HG02759 (cell line): ENCODE measurements around the gene BCKDK.

ENCODE experiments used
- ATAC-seq: cut with Tn5 transposase; IDR thresholded peaks from one replicate; pipeline ENCODE4 v1.9.1; 2021; ENCODE audit warnings: mild to moderate bottlenecking, moderate library complexity; ENCODE audit not compliant: unreplicated experiment

The BCKDK gene

DNA sequence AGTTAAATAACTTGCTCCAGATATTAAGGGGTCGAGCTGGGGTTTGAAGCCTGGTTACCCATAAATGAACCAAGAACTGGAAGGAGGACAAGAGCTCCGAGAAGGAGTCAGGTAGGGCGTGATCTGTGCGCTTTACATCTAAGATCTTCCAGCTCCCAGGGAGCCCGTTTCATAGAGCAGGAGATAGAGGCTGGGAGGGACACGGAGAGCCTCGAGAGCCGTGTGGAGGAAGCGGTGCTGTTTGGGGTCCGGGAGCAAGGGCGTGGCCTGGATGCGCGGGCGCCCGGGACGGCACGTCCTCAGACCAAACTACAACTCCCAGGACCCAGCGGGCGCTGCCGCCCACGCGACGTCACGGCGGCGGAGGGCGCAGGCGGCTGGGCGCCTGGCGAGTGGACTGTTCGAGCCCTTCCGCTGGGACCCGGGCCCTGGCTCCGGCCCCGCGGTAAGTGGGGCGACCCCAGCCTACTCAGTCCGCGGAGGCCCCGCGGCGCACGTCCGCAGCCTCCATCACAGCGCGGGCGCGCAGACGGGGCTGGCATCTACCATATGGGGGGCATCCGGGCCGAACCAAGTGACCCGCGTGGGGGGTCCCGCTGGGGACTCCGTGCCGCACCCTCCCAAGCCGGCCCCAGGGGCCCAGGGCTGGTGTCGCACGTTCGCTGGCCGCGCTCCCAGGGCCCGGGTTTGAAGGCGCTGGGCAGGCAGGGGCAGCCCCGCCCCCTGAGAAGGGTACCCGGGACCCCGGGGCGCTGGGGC lies at the start of gene BCKDK:
Gene BCKDK (plus strand): TSS at position 352 of the 759 bp plus-strand sequence. CDS start 838 bp downstream, outside the sequence.
- peak; percentile 92 for ATAC-seq

DNA sequence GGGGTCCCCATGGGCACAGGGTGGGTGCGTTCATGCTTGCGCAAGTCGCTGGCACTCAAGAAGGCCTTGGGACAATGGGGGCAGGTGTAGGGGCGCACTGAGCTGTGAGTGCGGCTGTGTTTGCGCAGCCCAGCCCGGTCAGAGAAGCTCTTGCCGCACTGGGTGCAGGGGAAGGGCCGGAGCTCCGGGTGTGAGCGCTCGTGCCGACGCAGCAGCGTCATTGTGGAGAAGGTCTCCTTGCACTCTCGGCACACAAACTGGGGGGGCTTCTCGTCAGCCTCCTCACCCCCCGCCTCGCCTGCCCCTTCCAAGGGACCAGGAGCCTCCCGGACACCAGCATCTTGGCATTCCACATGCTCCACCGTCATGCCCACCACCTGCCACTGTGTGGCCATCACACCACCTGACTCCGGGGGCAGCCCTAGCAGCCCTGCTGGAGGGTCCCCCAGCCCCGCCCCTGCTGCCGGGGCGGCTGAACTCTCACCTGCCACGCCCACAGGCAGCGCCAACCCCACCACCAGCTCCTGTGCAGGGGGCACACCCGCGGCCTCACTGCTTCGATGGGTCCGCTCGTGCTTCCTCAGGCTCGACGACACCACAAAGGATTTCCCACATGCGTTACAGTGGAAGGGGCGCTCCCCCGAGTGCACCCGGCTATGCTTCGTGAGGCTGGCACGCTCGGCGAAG lies 46.9 kb upstream of the BCKDK start:
- no peak for ATAC-seq

DNA sequence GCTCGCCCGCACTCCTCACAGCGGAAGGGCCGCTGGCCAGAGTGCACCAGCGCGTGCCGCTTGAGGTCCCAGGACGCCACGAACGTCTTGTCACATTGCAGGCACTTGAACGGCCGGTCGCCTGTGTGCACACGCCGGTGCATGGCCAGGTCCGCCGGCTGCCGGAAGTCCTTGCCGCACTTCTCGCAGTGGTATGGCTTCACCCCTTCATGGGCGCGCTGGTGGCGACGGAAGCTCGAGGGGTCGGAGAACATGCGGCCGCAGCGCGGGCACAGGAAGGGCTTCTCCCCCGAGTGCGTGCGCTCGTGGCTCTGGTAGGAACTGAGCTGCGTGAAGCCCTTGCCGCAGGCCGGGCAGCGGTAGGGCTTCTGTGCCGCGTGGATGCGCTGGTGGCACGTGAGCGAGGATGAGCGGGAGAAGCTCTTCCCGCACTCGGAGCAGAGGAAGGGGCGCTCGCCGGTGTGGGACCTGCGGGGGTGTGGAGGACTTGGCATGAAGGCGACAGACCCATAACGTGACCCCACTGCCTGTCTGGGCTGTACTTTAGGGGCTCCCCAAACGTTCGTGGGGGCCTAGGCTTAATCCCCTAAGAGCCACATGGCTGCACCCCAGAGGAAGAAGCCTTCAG lies 46.3 kb upstream of the BCKDK start:
- no peak for ATAC-seq

DNA sequence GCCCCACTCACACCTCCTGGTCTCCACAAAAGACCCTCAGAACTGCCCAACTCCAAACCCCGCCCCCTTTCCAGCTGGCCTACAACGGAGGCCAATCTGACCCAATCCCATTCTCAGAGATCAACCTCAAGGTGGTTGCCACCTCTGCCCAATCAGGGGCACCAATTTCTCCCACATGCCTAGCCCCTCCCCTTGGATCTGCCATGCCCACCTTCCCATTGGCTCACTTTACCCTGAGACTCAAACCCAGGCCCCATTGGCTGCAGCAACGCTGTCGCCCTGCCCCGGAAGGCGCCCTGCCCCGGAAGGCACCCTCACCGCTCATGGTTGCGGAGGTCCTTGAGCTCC lies 44.7 kb upstream of the BCKDK start:
- ATAC-seq, result no peak

DNA sequence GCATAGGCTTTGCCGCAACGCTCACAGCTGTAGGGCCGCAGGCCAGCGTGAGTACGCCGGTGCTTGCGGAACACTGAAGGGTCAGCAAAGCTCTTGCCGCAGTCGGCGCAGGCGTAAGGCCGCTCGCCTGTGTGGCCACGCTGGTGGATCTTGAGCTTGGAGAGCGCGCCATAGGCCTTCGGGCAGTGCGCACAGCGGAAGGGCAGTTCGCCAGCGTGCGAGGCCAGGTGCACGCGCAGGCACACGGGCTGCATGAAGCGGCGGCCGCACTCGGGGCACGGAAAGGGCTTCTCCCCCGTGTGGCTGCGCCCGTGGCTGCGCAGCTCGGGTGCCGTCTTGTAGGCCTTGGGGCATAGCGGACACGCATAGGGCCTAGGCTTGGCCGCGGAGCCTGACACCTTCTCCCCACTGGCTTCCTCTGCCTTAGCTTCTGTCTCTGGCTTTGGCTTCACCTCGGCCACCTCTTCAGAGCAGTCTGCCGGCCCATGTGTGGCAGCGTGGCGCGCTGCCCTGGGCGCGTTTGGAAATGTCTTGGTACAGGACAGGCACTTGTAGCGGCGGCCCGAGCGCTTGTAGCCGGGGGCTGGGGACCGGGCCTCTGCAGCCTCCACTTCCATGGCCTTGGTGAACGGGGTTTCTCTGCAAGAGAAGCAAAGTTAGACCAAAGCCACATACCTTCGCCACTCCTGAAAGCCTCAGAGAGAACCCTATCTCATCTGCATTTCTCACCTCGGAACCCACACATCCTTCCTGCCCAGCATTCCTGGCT lies 44.2 kb upstream of the BCKDK start:
- ATAC-seq, result no peak

DNA sequence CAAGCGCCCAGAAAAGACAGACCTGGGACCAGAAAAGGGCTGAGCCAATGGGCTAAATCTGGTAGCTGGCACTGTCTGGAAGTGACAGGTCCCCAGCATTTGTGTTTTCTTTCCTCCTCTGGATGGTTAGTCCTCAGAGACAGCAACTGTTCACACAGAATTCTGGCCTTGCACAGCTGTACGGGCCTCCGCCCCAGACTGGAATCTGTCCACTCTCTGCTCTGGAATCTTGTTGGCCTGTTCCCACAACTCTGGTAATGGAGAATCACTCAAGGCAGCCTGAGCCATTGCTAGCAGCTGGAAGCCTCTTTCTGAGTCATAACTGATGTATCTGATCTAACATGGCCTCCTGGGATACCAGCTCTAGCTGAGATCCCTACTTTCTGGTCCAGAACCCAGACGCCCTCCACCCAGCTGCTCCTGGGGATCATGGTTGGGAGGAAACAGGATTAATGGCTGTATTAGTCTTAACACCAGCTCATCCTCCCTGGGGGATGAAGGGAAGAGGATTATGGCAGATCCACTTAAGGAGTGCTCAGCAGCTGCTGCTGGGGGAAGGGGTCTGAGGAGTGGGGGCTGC lies 43.2 kb upstream of the BCKDK start:
- no peak for ATAC-seq

DNA sequence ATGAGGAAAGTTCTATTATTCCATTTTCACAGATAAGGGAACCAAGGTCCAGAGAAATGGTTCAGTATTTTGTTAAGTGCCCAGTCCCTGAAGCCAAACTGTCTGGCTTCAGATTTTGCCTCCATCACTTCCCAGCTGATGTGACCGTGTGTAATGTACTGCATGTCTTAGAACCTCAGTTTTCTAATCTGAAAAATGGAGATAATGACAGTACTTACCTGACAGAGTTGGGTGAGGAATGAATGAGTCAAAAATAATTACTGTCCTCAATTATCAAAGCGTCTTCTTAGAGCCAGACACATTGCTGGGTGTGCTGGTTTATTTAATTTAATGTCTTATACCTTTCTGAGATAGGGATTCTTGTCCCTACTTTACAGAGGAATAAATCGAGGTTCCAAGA lies 40.8 kb upstream of the BCKDK start:
- no peak for ATAC-seq

DNA sequence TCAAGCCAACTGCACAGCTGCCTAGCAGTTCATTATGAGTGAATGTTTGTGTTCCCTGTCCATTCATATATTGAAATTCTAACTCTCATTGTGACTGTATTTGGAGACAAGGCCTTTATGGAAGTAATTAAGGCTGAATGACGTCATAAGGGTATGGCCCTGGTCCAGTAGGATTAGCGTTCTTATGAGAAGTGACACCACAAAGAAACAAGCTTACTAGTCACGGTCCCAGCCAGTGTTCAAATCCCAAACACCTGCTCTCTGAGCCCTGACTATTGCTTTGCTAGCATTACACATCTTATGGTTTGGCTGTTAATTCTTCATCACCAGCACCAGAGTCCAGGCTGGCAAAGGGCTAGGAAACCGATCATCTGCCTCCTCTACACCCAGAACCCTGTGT lies 36.3 kb upstream of the BCKDK start:
- no peak for ATAC-seq

DNA sequence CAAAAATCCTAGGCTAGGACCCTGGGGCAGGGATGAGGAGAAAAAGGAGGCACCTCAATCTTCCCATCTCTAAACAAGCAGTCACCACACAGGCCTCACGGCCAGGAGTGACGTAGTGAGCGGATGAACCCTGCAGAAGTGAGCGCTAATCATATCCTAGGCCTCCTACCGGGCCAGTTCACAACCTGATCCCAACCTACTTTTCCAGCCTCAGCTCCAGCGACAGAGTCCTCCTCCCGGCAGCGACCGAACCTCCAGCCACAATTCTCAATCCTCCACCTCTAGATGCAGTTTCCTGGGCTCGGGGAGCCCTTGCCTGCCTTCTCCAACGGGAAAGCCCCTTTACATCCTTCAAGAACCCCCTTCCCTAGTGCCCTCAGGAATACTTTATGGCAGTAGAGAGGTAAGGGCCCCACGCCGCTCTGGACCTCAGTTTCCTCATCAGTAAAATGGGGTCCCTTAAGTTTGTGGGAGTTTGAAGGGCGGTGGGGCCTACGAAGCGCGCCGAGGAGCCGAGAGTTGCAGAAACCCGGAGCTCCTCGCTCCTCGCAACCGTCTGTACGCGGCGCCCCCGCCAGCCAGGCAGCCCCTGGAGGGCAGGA lies 35.5 kb upstream of the BCKDK start:
- ATAC-seq, result no peak

DNA sequence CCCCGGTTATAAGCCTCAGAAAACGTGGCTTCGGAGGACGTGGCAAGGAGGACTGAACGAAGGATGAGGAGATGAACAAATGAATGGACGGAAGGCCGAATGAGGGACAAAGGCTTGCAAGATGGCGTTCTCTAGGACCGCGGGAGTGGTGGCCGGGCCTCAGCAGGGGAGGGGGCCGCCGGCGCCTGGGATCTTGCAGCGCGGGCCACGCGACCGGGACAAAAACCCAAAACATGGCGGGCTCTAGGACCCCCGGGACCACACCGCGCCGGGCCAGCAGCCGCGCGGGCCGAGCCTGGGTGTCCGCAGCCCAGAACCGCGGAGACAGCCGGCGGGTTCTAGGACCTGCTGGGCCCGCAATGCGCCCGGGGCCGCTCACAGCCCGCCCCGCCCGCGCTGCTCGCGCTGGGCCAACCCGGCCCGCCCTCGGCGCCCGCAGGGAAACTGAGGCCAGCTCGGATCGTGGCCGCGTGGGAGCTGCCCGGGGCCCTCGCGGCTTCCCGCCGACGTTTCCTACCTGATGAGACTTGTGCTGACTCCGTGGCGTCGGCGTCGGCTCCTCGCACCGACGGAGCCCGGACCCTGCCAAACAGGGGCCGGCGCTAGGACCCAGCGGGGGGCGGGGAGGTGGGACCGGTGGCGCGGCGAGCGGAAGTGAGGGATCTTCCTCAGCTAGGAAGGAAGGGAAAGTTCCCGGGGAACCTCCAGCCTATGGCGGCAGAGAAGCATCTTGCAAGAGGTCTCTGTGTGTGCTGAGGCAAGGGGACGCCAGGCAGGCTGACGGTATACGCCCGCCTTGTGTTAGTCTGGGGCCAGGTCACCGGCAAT lies 34.8 kb upstream of the BCKDK start:
- ATAC-seq, result peak; percentile 60

DNA sequence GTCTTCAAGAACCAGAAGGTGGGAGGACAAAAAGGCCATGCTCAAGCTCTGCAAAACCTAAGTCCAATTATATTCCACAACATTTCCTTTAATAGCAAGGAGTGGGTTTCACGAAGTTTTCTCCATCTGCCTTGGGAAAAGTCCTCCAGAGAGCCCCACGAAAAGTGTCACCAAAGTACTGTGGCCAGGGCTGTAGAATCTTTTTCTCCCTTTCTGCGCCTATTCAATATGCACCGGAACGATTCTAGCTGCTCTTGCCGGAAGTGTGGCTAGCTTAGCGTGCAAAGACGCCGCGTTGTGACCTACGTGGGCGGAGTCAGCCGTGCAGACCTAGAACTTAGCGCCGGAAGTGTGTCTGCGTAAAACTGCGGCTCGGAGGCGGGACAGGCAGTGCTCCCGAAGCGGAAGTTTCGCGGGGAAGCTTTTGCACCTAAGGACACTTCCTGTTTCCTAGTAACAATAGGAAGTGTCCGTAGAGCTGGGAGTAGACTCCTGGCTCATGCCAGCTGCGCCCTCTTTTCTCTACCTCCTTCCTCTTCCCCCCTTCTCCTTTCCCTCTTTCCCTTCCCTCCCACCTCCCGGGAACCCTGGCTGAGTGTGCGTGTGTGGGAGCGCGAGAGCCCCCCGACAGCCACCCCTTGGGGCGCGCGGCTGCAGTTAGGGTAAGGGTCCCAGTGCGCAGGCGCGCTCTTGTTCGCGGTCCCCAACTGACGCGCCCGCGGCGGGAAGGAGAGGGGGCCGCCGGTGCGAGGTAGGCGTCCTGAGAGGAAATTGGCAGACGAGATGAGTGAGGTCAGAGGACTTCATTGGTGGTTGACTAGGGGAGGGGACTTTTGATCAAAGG lies 34.0 kb upstream of the BCKDK start, which contains the start of the genes ZNF646 and ZNF668:
Gene ZNF646 (plus strand): TSS at position 453 of the 844 bp plus-strand sequence. CDS start 1,903 bp downstream, outside the sequence.
Gene ZNF668 (minus strand): TSS at position 271 of the 844 bp plus-strand sequence. CDS start 9,781 bp downstream, outside the sequence.
- ATAC-seq, result peak; percentile 75

DNA sequence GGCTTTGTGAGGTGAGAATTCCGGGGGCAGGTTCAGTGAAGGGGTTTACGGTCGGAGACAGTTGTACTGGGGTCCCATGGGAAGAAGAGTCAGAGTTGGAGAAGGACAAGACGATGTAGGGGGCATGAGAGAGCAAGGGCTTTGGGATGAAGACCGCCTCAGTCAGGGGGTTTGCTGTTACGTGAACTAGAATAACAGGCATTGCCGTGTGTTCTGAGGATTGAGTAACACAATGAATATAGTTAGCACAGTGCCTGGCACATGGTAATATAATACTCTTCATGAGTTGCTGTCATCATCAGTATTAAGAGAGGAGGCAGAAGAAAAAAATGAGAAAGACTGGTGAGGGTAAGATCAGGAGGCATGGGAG lies 33.4 kb upstream of the BCKDK start:
- ATAC-seq, result no peak

DNA sequence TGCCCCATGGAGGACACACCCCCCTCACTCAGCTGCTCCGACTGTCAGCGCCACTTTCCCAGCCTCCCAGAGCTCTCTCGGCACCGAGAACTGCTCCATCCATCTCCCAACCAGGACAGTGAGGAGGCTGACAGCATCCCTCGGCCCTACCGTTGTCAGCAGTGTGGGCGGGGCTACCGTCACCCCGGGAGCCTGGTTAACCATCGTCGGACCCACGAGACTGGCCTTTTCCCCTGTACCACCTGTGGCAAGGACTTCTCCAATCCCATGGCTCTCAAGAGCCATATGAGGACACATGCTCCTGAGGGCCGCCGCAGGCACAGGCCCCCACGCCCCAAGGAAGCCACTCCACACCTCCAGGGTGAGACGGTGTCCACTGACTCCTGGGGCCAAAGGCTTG lies 31.9 kb upstream of the BCKDK start:
- ATAC-seq, result no peak

DNA sequence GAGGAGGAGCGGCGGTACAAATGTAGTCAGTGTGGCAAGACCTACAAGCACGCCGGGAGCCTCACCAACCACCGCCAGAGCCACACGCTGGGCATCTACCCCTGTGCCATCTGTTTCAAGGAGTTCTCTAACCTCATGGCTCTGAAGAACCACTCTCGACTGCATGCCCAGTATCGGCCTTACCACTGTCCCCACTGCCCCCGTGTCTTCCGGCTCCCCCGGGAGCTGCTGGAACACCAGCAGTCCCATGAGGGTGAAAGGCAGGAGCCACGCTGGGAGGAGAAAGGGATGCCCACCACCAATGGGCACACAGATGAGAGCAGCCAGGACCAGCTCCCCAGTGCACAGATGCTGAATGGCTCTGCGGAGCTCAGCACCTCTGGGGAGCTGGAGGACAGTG lies 31.2 kb upstream of the BCKDK start:
- ATAC-seq, result no peak

DNA sequence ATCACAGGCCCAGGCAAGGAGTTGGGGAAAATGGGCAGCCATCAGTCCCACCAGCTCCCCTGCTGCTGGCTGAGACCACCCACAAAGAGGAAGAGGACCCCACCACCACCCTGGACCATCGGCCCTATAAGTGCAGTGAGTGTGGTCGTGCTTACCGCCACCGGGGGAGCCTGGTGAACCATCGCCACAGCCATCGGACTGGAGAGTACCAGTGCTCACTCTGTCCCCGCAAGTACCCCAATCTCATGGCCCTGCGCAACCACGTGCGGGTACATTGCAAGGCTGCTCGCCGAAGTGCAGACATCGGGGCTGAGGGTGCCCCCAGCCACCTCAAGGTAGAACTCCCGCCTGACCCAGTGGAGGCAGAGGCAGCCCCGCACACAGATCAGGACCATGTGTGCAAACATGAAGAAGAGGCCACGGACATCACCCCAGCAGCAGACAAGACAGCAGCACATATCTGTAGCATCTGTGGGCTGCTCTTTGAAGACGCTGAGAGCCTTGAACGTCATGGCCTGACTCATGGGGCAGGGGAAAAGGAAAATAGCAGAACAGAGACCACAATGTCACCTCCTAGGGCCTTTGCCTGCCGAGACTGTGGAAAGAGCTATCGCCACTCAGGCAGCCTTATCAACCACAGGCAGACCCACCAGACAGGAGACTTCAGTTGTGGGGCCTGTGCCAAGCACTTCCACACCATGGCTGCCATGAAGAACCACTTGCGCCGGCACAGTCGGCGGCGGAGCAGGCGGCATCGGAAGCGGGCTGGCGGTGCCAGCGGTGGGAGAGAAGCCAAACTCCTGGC lies 30.4 kb upstream of the BCKDK start:
- ATAC-seq, result no peak

DNA sequence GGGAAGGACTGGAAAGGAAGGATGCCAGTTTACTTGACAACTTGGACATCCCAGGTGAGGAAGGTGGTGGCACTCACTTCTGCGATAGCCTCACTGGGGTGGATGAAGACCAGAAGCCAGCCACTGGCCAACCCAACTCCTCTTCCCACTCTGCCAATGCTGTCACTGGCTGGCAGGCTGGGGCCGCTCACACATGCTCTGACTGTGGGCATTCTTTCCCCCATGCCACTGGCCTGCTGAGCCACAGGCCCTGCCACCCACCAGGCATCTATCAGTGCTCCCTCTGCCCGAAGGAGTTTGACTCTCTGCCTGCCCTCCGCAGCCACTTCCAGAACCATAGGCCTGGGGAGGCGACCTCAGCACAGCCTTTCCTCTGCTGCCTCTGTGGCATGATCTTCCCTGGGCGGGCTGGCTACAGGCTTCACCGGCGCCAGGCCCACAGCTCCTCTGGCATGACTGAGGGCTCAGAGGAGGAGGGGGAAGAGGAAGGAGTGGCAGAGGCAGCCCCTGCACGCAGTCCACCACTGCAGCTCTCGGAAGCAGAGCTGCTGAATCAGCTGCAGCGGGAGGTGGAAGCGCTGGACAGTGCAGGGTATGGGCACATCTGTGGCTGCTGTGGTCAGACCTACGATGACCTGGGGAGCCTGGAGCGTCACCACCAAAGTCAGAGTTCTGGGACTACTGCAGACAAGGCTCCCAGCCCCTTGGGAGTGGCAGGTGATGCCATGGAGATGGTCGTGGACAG lies 29.4 kb upstream of the BCKDK start:
- no peak for ATAC-seq

DNA sequence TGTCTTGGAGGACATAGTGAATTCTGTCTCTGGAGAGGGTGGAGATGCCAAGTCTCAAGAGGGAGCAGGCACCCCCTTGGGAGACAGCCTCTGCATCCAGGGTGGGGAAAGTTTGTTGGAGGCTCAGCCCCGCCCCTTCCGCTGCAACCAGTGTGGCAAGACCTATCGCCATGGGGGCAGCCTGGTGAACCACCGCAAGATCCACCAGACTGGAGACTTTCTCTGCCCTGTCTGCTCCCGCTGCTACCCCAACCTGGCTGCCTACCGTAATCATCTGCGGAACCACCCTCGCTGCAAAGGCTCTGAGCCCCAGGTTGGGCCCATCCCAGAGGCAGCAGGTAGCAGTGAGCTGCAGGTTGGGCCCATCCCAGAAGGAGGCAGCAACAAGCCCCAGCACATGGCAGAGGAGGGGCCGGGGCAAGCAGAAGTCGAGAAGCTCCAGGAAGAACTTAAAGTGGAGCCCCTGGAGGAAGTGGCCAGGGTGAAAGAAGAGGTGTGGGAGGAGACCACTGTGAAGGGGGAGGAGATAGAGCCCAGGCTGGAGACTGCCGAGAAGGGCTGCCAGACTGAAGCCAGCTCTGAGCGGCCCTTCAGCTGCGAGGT lies 28.7 kb upstream of the BCKDK start:
- no peak for ATAC-seq
